ENCODE results near the gene ALKBH6.

Gene ALKBH6

DNA sequence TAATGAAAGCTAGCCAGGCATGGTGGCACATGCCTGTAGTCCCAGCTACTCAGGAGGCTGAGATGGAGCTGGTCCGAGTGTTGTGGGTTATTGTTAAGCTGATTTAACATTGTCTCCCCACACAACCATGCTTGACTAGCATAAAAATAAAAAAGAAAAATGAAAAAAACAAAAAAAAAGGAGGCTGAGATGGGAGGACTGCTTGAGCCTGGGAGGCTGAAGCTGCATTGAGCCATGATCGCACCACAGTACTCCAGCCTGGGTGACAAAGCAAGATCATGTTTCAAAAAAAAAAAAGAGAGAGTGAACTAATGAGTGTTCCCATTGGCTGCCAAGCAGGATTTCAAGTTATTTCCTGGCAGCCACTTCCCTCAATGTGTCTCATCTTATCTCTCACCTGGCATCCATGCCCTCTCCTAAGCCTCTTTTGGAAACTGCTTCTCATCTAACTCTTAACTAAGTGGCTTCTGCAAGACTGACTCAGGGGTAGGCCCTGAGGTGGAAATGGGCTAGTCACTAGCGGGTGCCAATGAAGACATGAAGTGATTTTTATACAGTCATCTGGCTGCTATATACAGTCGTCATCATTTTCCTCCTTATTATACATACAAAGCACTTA, 35.2 kb upstream of the ALKBH6 start:
- Histone ChIP-seq H3K4me1 (ENCODE audit: insufficient read depth, low read length, severe bottlenecking) (peaks cover 15% of the 10 kb centered on the region), H3F3A (ENCODE audit: insufficient read depth, low read length) (peaks cover 4% of the 10 kb centered on the region; the same call in 1 of the 2 replicates)

GRCh38 chr19:36047835-36048234, 33.8 kb upstream of the ALKBH6 start:
- H4K20me1 ChIP-seq (ENCODE audit: insufficient read depth, low read length) = no peaks in the 10 kb centered on the region
- H3K27me3 ChIP-seq (ENCODE audit: insufficient read depth, low read length) = no peaks in the 10 kb centered on the region
- H3K4me3 ChIP-seq (ENCODE audit: low read depth, low read length, poor library complexity, severe bottlenecking) = no peak overlapping the region
- peaks cover 8% of the 10 kb centered on the region for H3K4me1 ChIP-seq (ENCODE audit: insufficient read depth, low read length, severe bottlenecking)
- no peaks in the 10 kb centered on the region for H3K36me3 ChIP-seq (ENCODE audit: insufficient read depth, low read length)
- H3K9ac ChIP-seq (ENCODE audit: low read length) = no peak overlapping the region
- H3K4me2 ChIP-seq (ENCODE audit: low read length) = no peak overlapping the region
- no peaks in the 10 kb centered on the region for H3F3A ChIP-seq (ENCODE audit: insufficient read depth, low read length)
- H3K9me3 ChIP-seq (ENCODE audit: low read length) = no peaks in the 10 kb centered on the region
- TF ChIP-seq, protein P1, sequence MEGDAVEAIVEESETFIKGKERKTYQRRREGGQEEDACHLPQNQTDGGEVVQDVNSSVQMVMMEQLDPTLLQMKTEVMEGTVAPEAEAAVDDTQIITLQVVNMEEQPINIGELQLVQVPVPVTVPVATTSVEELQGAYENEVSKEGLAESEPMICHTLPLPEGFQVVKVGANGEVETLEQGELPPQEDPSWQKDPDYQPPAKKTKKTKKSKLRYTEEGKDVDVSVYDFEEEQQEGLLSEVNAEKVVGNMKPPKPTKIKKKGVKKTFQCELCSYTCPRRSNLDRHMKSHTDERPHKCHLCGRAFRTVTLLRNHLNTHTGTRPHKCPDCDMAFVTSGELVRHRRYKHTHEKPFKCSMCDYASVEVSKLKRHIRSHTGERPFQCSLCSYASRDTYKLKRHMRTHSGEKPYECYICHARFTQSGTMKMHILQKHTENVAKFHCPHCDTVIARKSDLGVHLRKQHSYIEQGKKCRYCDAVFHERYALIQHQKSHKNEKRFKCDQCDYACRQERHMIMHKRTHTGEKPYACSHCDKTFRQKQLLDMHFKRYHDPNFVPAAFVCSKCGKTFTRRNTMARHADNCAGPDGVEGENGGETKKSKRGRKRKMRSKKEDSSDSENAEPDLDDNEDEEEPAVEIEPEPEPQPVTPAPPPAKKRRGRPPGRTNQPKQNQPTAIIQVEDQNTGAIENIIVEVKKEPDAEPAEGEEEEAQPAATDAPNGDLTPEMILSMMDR (IDR thresholded peaks at IDR 0.05; ENCODE audit: low read length) = no peak
- no peak for TF ChIP-seq EZH2 (IDR thresholded peaks at IDR 0.05; ENCODE audit: borderline replicate concordance, low read length)
- no peak overlapping the region for H2AFZ ChIP-seq (ENCODE audit: low read length)
- H3K9me2 ChIP-seq (ENCODE audit: low read depth, low read length) = no peaks in the 10 kb centered on the region
- H3K27ac ChIP-seq (ENCODE audit: low read depth, low read length, poor library complexity, severe bottlenecking) = no peak overlapping the region
- no peaks in the 10 kb centered on the region for H3K79me2 ChIP-seq (ENCODE audit: insufficient read depth, low read length)

More for the DNA sequence above, 35.2 kb upstream of the ALKBH6 start:
- Histone ChIP-seq H3K4me2 (ENCODE audit: low read length) (no peak overlapping the region), H3K4me3 (ENCODE audit: low read depth, low read length, poor library complexity, severe bottlenecking) (no peak overlapping the region), H3K27ac (ENCODE audit: low read depth, low read length, poor library complexity, severe bottlenecking) (no peak overlapping the region), H3K9me2 (ENCODE audit: low read depth, low read length) (no peaks in the 10 kb centered on the region), H3K27me3 (ENCODE audit: insufficient read depth, low read length) (no peaks in the 10 kb centered on the region), H2AFZ (ENCODE audit: low read length) (no peak overlapping the region), H3K36me3 (ENCODE audit: insufficient read depth, low read length) (no peaks in the 10 kb centered on the region), H3K9ac (ENCODE audit: low read length) (no peak overlapping the region), H3K9me3 (ENCODE audit: low read length) (no peaks in the 10 kb centered on the region), H3K79me2 (ENCODE audit: insufficient read depth, low read length) (no peaks in the 10 kb centered on the region), H4K20me1 (ENCODE audit: insufficient read depth, low read length) (no peaks in the 10 kb centered on the region)
- no peak for TF ChIP-seq EZH2 (IDR thresholded peaks at IDR 0.05; ENCODE audit: borderline replicate concordance, low read length)
- TF ChIP-seq, protein P1 (IDR thresholded peaks at IDR 0.05; ENCODE audit: low read length) = no peak

DNA sequence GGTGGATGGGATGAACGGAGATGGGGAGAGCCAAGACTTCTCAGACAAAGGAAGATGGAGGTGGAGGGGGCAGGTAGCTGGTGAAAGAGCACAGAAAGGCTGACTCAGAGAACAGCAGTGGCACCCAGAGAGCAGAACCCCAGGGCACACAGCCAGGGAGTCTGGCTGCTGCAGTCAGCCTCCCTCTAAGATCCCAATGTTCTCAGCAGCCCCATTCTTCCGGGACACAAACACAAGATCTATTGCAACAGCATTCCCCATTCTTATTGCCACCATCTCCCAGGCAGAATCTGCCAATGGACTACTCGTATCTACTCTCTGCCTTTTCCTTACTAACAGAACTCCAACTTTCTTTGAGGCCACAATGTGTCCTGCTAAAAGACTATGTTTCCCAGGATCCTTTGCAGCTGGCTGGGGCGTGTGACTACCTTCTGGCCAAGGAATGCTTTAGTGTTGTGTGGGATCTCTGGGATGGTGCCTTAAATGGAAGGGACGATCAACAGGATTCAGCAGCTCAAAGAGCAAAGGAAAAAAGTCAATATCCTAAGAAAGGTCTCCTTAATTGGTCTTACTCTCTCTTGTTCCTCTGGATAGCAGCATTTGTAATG, 32.5 kb upstream of the ALKBH6 start:
- TF ChIP-seq, protein P1 (IDR thresholded peaks at IDR 0.05; ENCODE audit: low read length) = no peak
- TF ChIP-seq EZH2 (IDR thresholded peaks at IDR 0.05; ENCODE audit: borderline replicate concordance, low read length) = no peak

More for the DNA sequence above, 32.5 kb upstream of the ALKBH6 start:
- Histone ChIP-seq H3K4me3 (ENCODE audit: low read depth, low read length, poor library complexity, severe bottlenecking) (no peak overlapping the region), H3K27ac (ENCODE audit: low read depth, low read length, poor library complexity, severe bottlenecking) (no peak overlapping the region), H3K9ac (ENCODE audit: low read length) (no peak overlapping the region), H2AFZ (ENCODE audit: low read length) (no peak overlapping the region), H4K20me1 (ENCODE audit: insufficient read depth, low read length) (no peaks in the 10 kb centered on the region), H3K4me1 (ENCODE audit: insufficient read depth, low read length, severe bottlenecking) (peaks cover 2% of the 10 kb centered on the region), H3K9me2 (ENCODE audit: low read depth, low read length) (no peaks in the 10 kb centered on the region), H3K36me3 (ENCODE audit: insufficient read depth, low read length) (no peaks in the 10 kb centered on the region), H3K27me3 (ENCODE audit: insufficient read depth, low read length) (no peaks in the 10 kb centered on the region), H3K79me2 (ENCODE audit: insufficient read depth, low read length) (no peaks in the 10 kb centered on the region), H3K9me3 (ENCODE audit: low read length) (no peaks in the 10 kb centered on the region), H3F3A (ENCODE audit: insufficient read depth, low read length) (no peaks in the 10 kb centered on the region), H3K4me2 (ENCODE audit: low read length) (no peak overlapping the region)

Measured in OCI-LY1 (cell line).